Measurements from ENCODE around the gene MRPL55. TPM values are rescaled to one million over a fixed set of nuclear protein-coding genes. Genes with fewer than 3 reads are reported as not detected.
A peak's percentile ranks its signal among the peaks of the same experiment; 100 is the strongest.

MRPL55 gene
- total and polyA plus RNA-seq, 4 donors = 44.4 to 137 (median 73.3) TPM

DNA sequence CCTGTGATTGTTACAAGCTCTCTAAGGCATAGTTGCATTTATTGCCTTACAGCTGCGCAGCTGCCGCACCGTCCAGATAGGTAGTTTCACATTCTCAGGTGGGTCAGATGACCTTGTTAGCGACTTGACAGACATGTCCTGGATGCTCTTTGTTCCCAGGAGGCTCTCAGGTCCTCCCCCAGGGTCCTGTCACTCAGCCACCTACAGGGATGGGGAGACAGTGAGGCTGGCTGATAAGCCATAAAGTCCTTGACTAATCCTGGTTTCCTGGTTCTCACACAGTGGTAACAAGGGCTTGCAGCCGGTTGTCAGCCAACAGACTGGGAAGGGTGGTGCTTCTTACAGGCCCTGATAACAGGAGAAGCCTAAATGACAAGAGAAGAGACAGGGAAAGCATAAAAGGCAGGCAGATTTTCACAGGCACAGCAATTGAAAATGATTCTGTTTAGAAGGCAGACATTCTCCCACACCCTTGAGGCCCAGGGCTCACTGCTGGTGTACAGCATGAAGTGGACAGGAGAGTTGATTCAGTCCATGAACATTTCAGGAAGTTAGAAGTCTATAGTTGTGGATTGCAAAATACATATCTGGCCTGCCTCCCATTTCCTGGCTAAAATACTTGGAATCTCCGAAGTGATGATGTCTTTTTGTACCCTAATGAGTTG is 23.7 kb downstream of the MRPL55 start:
- ATAC-seq (ENCODE audit: insufficient read depth, low FRiP score) = no peak
- Histone ChIP-seq H3K36me3 (ENCODE audit: control insufficient read depth in 4 of 4, insufficient read depth in 4 of 4, low read length in 4 of 4) (peaks cover 0 to 19% (median 6%) of the 10 kb centered on the region in 4 donors), H3K4me1 (ENCODE audit: control insufficient read depth in 5 of 5, insufficient read depth in 5 of 5, low read length in 5 of 5) (peaks cover 22 to 60% (median 50%) of the 10 kb centered on the region in 5 donors), H3K27me3 (ENCODE audit: control insufficient read depth in 3 of 3, insufficient read depth in 3 of 3, low read length in 2 of 3) (no peaks in the 10 kb centered on the region), H3K9me3 (ENCODE audit: control insufficient read depth in 4 of 4, insufficient read depth in 3 of 4, low read length in 3 of 4) (no peaks in the 10 kb centered on the region), H3K27ac (ENCODE audit: low read depth in 1 of 2, low read length in 1 of 2) (peak overlapping the region; percentile 98 to 100), H3K4me3 (no peak overlapping the region), H3K9ac (ENCODE audit: insufficient read depth in 1 of 2, low read length in 2 of 2) (peak overlapping the region in 1 of 2 donors; percentile 52)
- DNase-seq = peak; percentile 60 to 88 (median 79)
- 40 to 47% methylated on average over 6 of the region's 6 CpGs for WGBS, 2 donors
- TF ChIP-seq, protein P1, sequence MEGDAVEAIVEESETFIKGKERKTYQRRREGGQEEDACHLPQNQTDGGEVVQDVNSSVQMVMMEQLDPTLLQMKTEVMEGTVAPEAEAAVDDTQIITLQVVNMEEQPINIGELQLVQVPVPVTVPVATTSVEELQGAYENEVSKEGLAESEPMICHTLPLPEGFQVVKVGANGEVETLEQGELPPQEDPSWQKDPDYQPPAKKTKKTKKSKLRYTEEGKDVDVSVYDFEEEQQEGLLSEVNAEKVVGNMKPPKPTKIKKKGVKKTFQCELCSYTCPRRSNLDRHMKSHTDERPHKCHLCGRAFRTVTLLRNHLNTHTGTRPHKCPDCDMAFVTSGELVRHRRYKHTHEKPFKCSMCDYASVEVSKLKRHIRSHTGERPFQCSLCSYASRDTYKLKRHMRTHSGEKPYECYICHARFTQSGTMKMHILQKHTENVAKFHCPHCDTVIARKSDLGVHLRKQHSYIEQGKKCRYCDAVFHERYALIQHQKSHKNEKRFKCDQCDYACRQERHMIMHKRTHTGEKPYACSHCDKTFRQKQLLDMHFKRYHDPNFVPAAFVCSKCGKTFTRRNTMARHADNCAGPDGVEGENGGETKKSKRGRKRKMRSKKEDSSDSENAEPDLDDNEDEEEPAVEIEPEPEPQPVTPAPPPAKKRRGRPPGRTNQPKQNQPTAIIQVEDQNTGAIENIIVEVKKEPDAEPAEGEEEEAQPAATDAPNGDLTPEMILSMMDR (IDR thresholded peaks at IDR 0.05; ENCODE audit: control extremely low read depth, extremely low read depth) = no peak

DNA sequence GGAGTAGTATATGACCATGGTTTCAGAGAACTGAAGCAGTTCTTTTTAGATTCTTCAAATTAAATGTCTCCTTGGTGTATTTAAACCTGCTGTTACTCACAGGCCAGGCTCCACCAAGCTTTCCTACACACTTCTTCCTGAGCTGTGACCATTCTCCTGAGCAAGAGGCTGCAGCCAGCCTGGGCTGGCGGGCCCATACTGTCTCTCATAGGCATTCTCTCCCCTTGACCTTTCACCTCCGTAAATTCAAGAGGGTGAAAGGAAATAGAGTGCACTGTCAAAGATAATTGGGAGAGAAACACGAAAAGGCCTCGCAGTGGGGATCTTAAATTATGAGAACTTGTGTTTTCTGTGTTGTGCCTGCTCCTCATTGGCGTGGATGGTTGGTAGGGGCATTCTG is 24.3 kb downstream of the MRPL55 start:
- Histone ChIP-seq H3K4me3 (peak overlapping the region; percentile 30), H3K36me3 (ENCODE audit: control insufficient read depth in 4 of 4, insufficient read depth in 4 of 4, low read length in 4 of 4) (peaks cover 0 to 19% (median 4%) of the 10 kb centered on the region in 4 donors), H3K9ac (ENCODE audit: insufficient read depth in 1 of 2, low read length in 2 of 2) (peak overlapping the region in 1 of 2 donors; percentile 81), H3K27me3 (ENCODE audit: control insufficient read depth in 3 of 3, insufficient read depth in 3 of 3, low read length in 2 of 3) (no peaks in the 10 kb centered on the region), H3K9me3 (ENCODE audit: control insufficient read depth in 4 of 4, insufficient read depth in 3 of 4, low read length in 3 of 4) (no peaks in the 10 kb centered on the region), H3K27ac (ENCODE audit: low read depth in 1 of 2, low read length in 1 of 2) (peak overlapping the region; percentile 98 to 100), H3K4me1 (ENCODE audit: control insufficient read depth in 5 of 5, insufficient read depth in 5 of 5, low read length in 5 of 5) (peaks cover 22 to 54% (median 44%) of the 10 kb centered on the region in 5 donors)
- 41 to 70% methylated on average over 5 of the region's 5 CpGs for WGBS, 2 donors
- TF ChIP-seq, protein P1 (IDR thresholded peaks at IDR 0.05; ENCODE audit: control extremely low read depth, extremely low read depth) = no peak
- ATAC-seq (ENCODE audit: insufficient read depth, low FRiP score) = no peak
- DNase-seq = no peak

DNA sequence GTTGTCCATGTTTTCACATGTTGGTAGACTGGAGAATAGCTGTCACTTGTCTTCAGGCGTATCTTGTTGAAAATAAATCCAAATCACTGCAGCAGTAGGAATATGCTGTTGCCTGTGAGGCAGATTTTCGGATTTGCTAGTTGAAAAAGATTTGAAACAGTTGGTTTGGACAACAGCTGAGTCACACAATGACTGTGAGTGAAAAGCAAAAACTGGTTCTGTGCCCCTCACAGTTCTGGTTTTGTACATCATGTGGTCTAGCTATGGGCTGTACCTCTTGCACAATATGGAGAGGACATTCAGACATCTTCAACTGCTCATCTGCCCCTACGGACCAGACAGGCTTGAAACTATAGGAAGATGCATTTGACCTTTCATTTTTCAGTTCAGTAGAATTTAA is 24.8 kb downstream of the MRPL55 start:
- 9 to 16% methylated on average over 3 of the region's 3 CpGs for WGBS, 2 donors
- H3K27ac ChIP-seq (ENCODE audit: low read depth in 1 of 2, low read length in 1 of 2) = peak overlapping the region; percentile 98 to 100

More for the DNA sequence above, 24.8 kb downstream of the MRPL55 start:
- H3K9me3 ChIP-seq (ENCODE audit: control insufficient read depth in 4 of 4, insufficient read depth in 3 of 4, low read length in 3 of 4) = no peaks in the 10 kb centered on the region
- ATAC-seq (ENCODE audit: insufficient read depth, low FRiP score) = no peak
- peaks cover 0 to 19% (median 4%) of the 10 kb centered on the region in 4 donors for H3K36me3 ChIP-seq (ENCODE audit: control insufficient read depth in 4 of 4, insufficient read depth in 4 of 4, low read length in 4 of 4)
- peaks cover 22 to 49% (median 41%) of the 10 kb centered on the region in 5 donors for H3K4me1 ChIP-seq (ENCODE audit: control insufficient read depth in 5 of 5, insufficient read depth in 5 of 5, low read length in 5 of 5)
- peak in 2 of 3 donors; percentile 19 to 50 for DNase-seq
- no peaks in the 10 kb centered on the region for H3K27me3 ChIP-seq (ENCODE audit: control insufficient read depth in 3 of 3, insufficient read depth in 3 of 3, low read length in 2 of 3)
- H3K4me3 ChIP-seq = peak overlapping the region; percentile 93
- TF ChIP-seq, protein P1 (IDR thresholded peaks at IDR 0.05; ENCODE audit: control extremely low read depth, extremely low read depth) = no peak
- H3K9ac ChIP-seq (ENCODE audit: insufficient read depth in 1 of 2, low read length in 2 of 2) = peak overlapping the region; percentile 58 to 81
